Activated CD8-positive, alpha-beta memory T cell treated with anti-CD3 and anti-CD28 coated beads, Interleukin-2, amount 50 U/mL, for 4 hours (primary cell): Measurements from ENCODE around the gene VEGFD.

Source experiments
- DNase-seq: peaks from one replicate; pipeline ENCODE4 v3.0.0-alpha.2; 2020

The VEGFD gene

GRCh38 chrX:15384304-15384703 is at the start of gene VEGFD:
Gene VEGFD (minus strand): TSS chrX:15384413. CDS start chrX:15383946, 467 bp downstream.
- DNase-seq: no peak

GRCh38 chrX:15430584-15430983 is 46.4 kb upstream of the VEGFD start:
- no peak for DNase-seq

GRCh38 chrX:15430076-15430475 is 45.9 kb upstream of the VEGFD start:
- no peak for DNase-seq

- DNase-seq: no peak
These were observed 40.8 kb upstream of the VEGFD start for GRCh38 chrX:15425024-15425423.

- no peak for DNase-seq
These were observed 34.5 kb upstream of the VEGFD start for GRCh38 chrX:15418707-15419181.

- no peak for DNase-seq
These were observed 34.0 kb upstream of the VEGFD start for GRCh38 chrX:15418041-15418706.

GRCh38 chrX:15416133-15416993 is 32.1 kb upstream of the VEGFD start:
- DNase-seq: no peak

GRCh38 chrX:15413101-15413500 is 28.9 kb upstream of the VEGFD start:
- no peak for DNase-seq

GRCh38 chrX:15410947-15411346 is 26.7 kb upstream of the VEGFD start:
- no peak for DNase-seq

- no peak for DNase-seq
These were observed 26.2 kb upstream of the VEGFD start for GRCh38 chrX:15410430-15410829.

GRCh38 chrX:15405846-15406245 is 21.6 kb upstream of the VEGFD start:
- no peak for DNase-seq

GRCh38 chrX:15404401-15405096 is 20.3 kb upstream of the VEGFD start:
- no peak for DNase-seq

GRCh38 chrX:15401378-15401777 is 17.2 kb upstream of the VEGFD start:
- DNase-seq: no peak

- no peak for DNase-seq
These were observed 15.8 kb upstream of the VEGFD start for GRCh38 chrX:15399962-15400391.

GRCh38 chrX:15398874-15399273 is 14.7 kb upstream of the VEGFD start:
- no peak for DNase-seq

- DNase-seq: no peak
These were observed 11.6 kb upstream of the VEGFD start for GRCh38 chrX:15395789-15396188.

- no peak for DNase-seq
These were observed 7.6 kb upstream of the VEGFD start for GRCh38 chrX:15391850-15392249.

GRCh38 chrX:15382813-15383212 is 1.4 kb downstream of the VEGFD start:
- no peak for DNase-seq

- DNase-seq: no peak
These were observed 7.3 kb downstream of the VEGFD start for GRCh38 chrX:15376956-15377355.

- no peak for DNase-seq
These were observed 10.2 kb downstream of the VEGFD start for GRCh38 chrX:15373976-15374375.

- no peak for DNase-seq
These were observed 17.5 kb downstream of the VEGFD start for GRCh38 chrX:15366506-15367352.

- no peak for DNase-seq
These were observed 24.5 kb downstream of the VEGFD start for GRCh38 chrX:15359701-15360100.

GRCh38 chrX:15358533-15358932 is 25.7 kb downstream of the VEGFD start:
- no peak for DNase-seq
